Adrenal gland (tissue), 12 donors: Measurements from ENCODE around the gene LRFN2. TPM values are rescaled to one million over a fixed set of nuclear protein-coding genes. Genes with fewer than 3 reads are reported as not detected.

Experiments
- DNase-seq, 7 donors: peaks; one replicate each; pipeline ENCODE4 v3.0.0-alpha.2; 2019 to 2020
- H3K27ac ChIP-seq, 5 donors: fragments of 200-600 bp; sonication (generic) in 4 of 5; 1 replicate in 3 of 5; 2 replicates in 2 of 5; pipeline versions ENCODE4 v1.5.1 to v1.8.0; 2016 to 2020; ENCODE audit warnings: mild to moderate bottlenecking in 1 of 5
- H3K27me3 ChIP-seq: fragments of 200-600 bp; 2 replicates; pipeline ENCODE4 v1.8.0; 2021
- H3K36me3 ChIP-seq, 2 donors: fragments of 200-600 bp; replicated peaks in 1 of 2; 1 replicate in 1 of 2; 2 replicates in 1 of 2; pipeline versions ENCODE4 v1.5.1 to v1.8.0; 2018 to 2022
- H3K4me1 ChIP-seq, 2 donors: fragments of 200-600 bp; replicated peaks in 1 of 2; 1 replicate in 1 of 2; 2 replicates in 1 of 2; pipeline versions ENCODE4 v1.5.1 to v1.8.0; 2018 to 2021
- H3K4me3 ChIP-seq, 4 donors: fragments of 200-600 bp; sonication (generic) in 3 of 4; one replicate each; pipeline ENCODE4 v1.5.1; 2016 to 2018
- H3K9me3 ChIP-seq, 3 donors: fragments of 200-600 bp; sonication (generic) in 1 of 3; replicated peaks in 1 of 3; 1 replicate in 2 of 3; 2 replicates in 1 of 3; pipeline versions ENCODE4 v1.5.1 to v1.8.0; 2016 to 2021
- POLR2A ChIP-seq, 2 donors: fragments of 450-650 bp; IDR thresholded peaks; one replicate each; pipeline ENCODE4 v1.6.1; 2017; ENCODE audit warnings: antibody characterized with exemption in 2 of 2, mild to moderate bottlenecking in 2 of 2, moderate library complexity in 1 of 2
- WGBS, 4 donors: extraction: QIAGEN DNeasy Blood & Tissue Kit in 2 of 4; methylation state at CpG; one replicate each; pipeline versions ENCODE4 v1.1.5 to v1.1.7; 2013 to 2017; 5-methylcytosine and 5-hydroxymethylcytosine counted together
- intact Hi-C, 2 donors: fragments of 100-400 bp; cut with DNase I; formaldehyde crosslinking; loops; one replicate each; pipeline versions ENCODE4 v1.14.1 to v1.15.0; 2022 to 2023
- polyA plus RNA-seq, 3 donors: library from polyadenylated mRNA; stranded (reverse); fragments of 200-250 nt in 2 of 3; fragments of 350-450 nt in 1 of 3; fragmentation: Illumina TruSeq in 1 of 3; extraction: RNeasy Lipid Tissue Mini Kit (QIAGEN cat#74804) in 1 of 3; gene quantifications; one replicate each; pipeline ENCODE4 v1.2.3, GENCODE V29; 2013 to 2014
- total RNA-seq, 9 donors: library from RNA; depleted of rRNA in 4 of 9; stranded (reverse); fragments of >200 nt in 4 of 9; fragments of 120-200 nt in 1 of 9; fragmentation: NEBNext Ultra II Directional in 1 of 9; extraction: Animal tissue kit (Norgen Biotek cat#: 25700) in 1 of 9; gene quantifications; one replicate each; pipeline versions ENCODE4 v1.1.0 to v1.2.4, GENCODE V29; 2013 to 2023
- TF ChIP-seq, protein P1 (sequence below), 6 experiments: fragments of 450-650 bp in 4 of 6; fragments of 200-600 bp in 2 of 6; sonication (generic) in 1 of 6; IDR thresholded peaks; 1 replicate in 5 of 6; 2 replicates in 1 of 6; pipeline versions ENCODE4 v1.5.1 to v1.8.0; 2016 to 2021; ENCODE audit warnings: antibody characterized with exemption in 6 of 6, mild to moderate bottlenecking in 2 of 6, moderate library complexity in 1 of 6
- donor health status: healthy with polysubstance abuse.
- donor health status: Bipolar disorder and iron deficiency.
- donor health status: DM: yes; HTN: yes; CAD: no.
- donor health status: DM: no; HTN: no; CAD: no.
- donor health status: DM: no; HTN: no; CAD: no.
- donor health status: DM: yes; HTN: yes; CAD: no.

Gene LRFN2
- total and polyA plus RNA-seq, 12 donors, result 0.03 to 0.74 (median 0.16) TPM; not detected in 3

- no peak for TF ChIP-seq POLR2A (IDR thresholded peaks at IDR 0.05)
- TF ChIP-seq, protein P1, sequence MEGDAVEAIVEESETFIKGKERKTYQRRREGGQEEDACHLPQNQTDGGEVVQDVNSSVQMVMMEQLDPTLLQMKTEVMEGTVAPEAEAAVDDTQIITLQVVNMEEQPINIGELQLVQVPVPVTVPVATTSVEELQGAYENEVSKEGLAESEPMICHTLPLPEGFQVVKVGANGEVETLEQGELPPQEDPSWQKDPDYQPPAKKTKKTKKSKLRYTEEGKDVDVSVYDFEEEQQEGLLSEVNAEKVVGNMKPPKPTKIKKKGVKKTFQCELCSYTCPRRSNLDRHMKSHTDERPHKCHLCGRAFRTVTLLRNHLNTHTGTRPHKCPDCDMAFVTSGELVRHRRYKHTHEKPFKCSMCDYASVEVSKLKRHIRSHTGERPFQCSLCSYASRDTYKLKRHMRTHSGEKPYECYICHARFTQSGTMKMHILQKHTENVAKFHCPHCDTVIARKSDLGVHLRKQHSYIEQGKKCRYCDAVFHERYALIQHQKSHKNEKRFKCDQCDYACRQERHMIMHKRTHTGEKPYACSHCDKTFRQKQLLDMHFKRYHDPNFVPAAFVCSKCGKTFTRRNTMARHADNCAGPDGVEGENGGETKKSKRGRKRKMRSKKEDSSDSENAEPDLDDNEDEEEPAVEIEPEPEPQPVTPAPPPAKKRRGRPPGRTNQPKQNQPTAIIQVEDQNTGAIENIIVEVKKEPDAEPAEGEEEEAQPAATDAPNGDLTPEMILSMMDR (IDR thresholded peaks at IDR 0.05), result no peak
- DNase-seq, result no peak
- intact Hi-C loops, result no loop called here
- WGBS, 4 donors, result 51 to 77% (median 72%) methylated on average over 7 to 9 of the region's 9 CpGs
- no peaks in the 10 kb centered on the region for H3K9me3 ChIP-seq
- H3K36me3 ChIP-seq, result no peaks in the 10 kb centered on the region
- no peaks in the 10 kb centered on the region for H3K27me3 ChIP-seq
- H3K4me1 ChIP-seq, result no peaks in the 10 kb centered on the region
- H3K4me3 ChIP-seq, result no peak overlapping the region
- H3K27ac ChIP-seq, result no peak overlapping the region
Measured at GRCh38 chr6:40409716-40410397, 177.3 kb downstream of the LRFN2 start.

DNA sequence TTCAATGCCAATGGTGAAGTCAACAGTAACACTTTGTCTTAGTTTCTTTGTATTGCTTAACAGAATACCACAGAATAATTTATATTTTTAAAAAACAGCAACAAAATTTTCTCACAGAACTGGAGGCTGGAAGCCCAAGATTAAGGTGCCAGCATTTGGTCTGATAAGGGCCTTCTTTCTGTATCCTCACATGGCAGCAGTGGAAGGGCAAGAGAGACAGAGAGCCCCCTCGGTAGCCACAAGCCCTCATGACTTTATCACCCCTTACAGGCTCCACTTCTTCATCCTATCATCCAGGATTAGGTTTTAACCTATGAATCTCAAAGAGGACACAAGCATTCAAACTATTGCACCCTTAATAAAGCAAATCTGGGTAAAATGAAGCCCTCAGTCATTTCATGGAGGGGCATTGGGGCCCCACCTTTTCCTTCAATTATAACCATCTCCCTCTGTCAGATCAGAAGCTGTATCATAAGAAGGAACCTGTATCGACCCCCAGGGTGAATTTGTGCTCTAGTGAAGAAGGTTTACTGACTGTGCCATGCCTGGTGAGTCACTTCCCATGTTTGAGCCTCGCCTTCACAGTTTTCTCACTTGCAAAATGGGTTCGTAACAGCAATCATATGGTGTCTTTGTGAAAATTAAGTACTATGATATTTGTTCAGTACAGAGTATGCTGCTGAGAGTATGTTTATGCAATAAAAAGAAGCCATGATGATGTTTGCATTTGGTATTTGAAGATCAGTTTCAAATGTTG is 178.2 kb downstream of the LRFN2 start:
- DNase-seq, result no peak
- H3K27me3 ChIP-seq, result no peaks in the 10 kb centered on the region
- H3K4me3 ChIP-seq, result no peak overlapping the region
- no peaks in the 10 kb centered on the region for H3K9me3 ChIP-seq
- no peaks in the 10 kb centered on the region for H3K36me3 ChIP-seq
- no peaks in the 10 kb centered on the region for H3K4me1 ChIP-seq
- H3K27ac ChIP-seq, result no peak overlapping the region
- TF ChIP-seq, protein P1 (IDR thresholded peaks at IDR 0.05), result no peak
- no peak for TF ChIP-seq POLR2A (IDR thresholded peaks at IDR 0.05)
- intact Hi-C loops, result no loop called here
- 82 to 88% (median 86%) methylated on average over 4 of the region's 4 CpGs for WGBS, 4 donors

DNA sequence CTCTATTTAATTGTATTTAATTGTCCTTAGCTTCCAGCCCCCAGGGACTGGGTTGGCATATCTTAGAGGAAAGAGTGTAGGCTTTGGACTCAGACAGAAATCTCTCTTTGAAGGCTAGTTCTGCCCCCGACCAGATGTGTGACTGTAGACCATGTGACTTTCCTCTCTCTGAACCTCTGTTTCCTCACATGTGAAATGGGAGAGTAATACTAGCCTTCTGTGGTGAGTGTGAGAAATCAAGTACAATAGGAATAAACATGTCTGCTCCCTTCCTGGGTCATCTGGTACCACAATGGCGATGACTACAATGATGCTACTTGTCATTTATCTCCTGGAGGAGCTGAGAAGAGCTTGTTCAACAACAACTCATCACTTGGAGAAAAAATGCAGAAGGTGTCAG is 179.9 kb downstream of the LRFN2 start:
- no peak overlapping the region for H3K4me3 ChIP-seq
- intact Hi-C loops, result no loop called here
- no peaks in the 10 kb centered on the region for H3K36me3 ChIP-seq
- no peaks in the 10 kb centered on the region for H3K9me3 ChIP-seq
- no peaks in the 10 kb centered on the region for H3K27me3 ChIP-seq
- DNase-seq, result no peak
- no peaks in the 10 kb centered on the region for H3K4me1 ChIP-seq
- H3K27ac ChIP-seq, result no peak overlapping the region
- WGBS, 4 donors, result 45 to 68% (median 55%) methylated on average over 2 of the region's 2 CpGs
- TF ChIP-seq, protein P1 (IDR thresholded peaks at IDR 0.05), result no peak
- TF ChIP-seq POLR2A (IDR thresholded peaks at IDR 0.05), result no peak

DNA sequence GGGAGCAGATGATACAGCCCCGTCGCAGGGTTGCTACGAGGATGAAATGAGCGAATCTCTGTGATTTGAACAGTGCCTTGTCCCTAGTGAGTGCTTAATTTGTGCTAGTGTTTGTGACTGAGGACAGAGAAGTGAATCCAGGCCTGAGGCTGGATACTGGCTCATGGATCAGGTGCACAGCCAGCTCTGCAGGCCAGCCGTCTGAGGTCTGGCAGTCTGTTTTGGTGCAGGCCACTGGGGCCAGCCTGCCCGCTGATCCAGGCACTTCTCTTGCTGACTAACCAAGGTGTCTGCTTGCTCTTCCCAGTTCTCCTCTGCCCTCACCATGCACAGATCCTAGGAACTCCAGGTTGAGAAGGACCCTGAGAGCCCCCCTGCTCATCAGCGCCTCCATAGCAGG is 181.0 kb downstream of the LRFN2 start:
- H3K9me3 ChIP-seq, result no peaks in the 10 kb centered on the region
- no peak overlapping the region for H3K27ac ChIP-seq
- no peak overlapping the region for H3K4me3 ChIP-seq
- intact Hi-C loops, result no loop called here
- no peaks in the 10 kb centered on the region for H3K36me3 ChIP-seq
- TF ChIP-seq, protein P1 (IDR thresholded peaks at IDR 0.05), result no peak
- no peak for TF ChIP-seq POLR2A (IDR thresholded peaks at IDR 0.05)
- no peaks in the 10 kb centered on the region for H3K4me1 ChIP-seq
- no peaks in the 10 kb centered on the region for H3K27me3 ChIP-seq
- no peak for DNase-seq
- 91 to 94% (median 93%) methylated on average over 7 of the region's 7 CpGs for WGBS, 4 donors
